ENCODE results near the gene SYCP2L. TPM values are rescaled to one million over a fixed set of nuclear protein-coding genes. Genes with fewer than 3 reads are reported as not detected.
"Not testable (repeated sequence)": the region's sequence is repeated elsewhere in the genome, so short reads cannot be mapped to it uniquely, and the experiment has no call there.

SYCP2L gene
- total RNA-seq, 1 donor from 2014 or later, result 0.26 TPM

- no peak for TF ChIP-seq CTCF (IDR thresholded peaks at IDR 0.05; ENCODE audit: insufficient read depth, low read length, severe bottlenecking)
- no peak overlapping the region for H3K4me3 ChIP-seq (ENCODE audit: low read depth, low read length)
- no peaks in the 10 kb centered on the region for H3K36me3 ChIP-seq (ENCODE audit: control insufficient read depth, insufficient read depth, low read length)
- no peak for DNase-seq (ENCODE audit: low read depth)
- FAIRE-seq, result no peak
- peaks cover 32% of the 10 kb centered on the region for H3K27me3 ChIP-seq (ENCODE audit: control insufficient read depth, insufficient read depth, low read length)
Observed at GRCh38 chr6:10882657-10883171, 4.1 kb upstream of the SYCP2L start.

DNA sequence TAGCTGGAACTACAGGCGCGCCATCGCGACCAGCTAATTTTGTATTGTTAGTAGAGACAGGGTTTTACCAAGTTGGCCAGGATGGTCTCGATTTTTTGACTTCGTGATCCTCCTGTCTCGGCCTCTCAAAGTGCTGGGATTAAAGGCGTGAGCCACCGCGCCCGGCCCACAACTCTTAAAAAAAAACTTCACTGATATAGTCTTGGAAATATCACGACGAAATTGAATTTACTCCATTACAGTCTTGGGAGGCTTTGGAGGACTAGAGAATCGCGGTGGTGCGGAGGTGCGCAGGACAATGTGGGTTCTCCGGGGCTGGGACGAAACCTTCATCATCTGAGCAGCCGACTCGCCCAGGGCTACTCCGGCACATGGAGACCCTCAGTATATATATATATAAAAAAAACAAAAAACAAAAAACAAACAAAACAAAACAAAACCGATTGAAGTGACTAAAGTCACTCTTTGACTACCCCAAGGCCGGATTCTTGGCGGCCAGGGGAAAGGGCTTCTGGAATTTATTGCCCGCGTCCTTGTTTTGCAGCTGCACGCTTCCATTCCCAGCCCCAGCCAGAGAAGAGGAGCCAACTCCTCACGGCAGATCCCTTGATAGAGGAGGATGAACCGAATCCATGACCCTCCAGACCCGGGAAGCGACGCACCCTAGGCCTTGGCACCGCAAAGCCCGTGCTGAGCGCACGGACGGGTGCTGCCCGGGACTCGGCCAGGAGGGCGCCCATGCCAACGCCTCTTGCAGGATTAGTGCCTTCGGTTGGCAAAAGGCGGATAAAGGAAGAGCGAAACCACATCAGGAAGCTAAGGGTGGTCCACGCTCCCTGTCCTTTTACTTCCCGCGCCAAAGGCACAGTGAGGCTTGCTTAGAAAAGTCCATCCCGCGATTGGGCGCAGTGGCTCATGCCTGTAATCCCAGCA is 3.3 kb upstream of the SYCP2L start:
- Histone ChIP-seq H3K27me3 (ENCODE audit: control insufficient read depth, insufficient read depth, low read length) (peaks cover 32% of the 10 kb centered on the region), H3K4me3 (ENCODE audit: low read depth, low read length) (no peak overlapping the region)
- no peak for FAIRE-seq

DNA sequence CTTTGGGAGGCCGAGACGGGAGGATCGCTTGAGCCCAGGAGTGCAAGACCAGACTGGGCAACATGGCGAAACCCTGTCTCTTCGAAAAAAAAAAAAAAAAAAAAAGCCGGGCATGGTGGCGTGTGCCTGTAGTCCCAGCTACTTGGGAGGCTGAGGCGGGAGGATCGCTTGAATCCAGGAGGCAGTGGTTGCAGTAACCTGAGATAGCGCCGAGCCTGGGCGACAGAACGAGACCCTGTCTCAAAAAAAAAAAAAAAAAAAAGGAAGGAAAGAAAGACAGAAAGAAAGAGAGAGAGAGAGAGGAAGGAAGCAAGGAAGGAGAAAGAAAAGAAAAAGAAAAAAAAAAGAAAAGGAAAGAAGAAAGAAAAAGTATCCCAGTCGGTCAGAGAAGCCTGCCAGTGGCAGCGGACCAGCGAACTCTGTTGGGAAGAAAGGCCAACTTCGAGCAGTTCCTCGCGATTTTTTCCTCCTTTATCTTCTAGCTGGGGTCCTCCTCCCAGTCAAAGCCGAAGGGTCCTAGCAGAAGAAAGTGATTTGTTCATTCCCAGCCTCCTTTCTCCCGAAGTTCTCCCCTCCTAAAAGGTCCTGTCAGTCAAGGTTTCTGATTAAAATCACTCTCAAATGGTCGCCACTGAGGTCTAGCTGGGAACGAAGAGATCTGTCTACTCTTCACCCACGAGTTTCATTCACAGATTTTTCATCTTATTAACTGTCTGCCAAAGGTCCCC is 2.4 kb upstream of the SYCP2L start:
- FAIRE-seq (no peak), DNase-seq (ENCODE audit: low read depth) (no peak)
- no peaks in the 10 kb centered on the region for H3K36me3 ChIP-seq (ENCODE audit: control insufficient read depth, insufficient read depth, low read length)
- no peak overlapping the region for H3K4me3 ChIP-seq (ENCODE audit: low read depth, low read length)
- no peak for TF ChIP-seq CTCF (IDR thresholded peaks at IDR 0.05; ENCODE audit: insufficient read depth, low read length, severe bottlenecking)
- H3K27me3 ChIP-seq (ENCODE audit: control insufficient read depth, insufficient read depth, low read length), result peaks cover 30% of the 10 kb centered on the region

More for the DNA sequence above, 3.3 kb upstream of the SYCP2L start:
- no peak for DNase-seq (ENCODE audit: low read depth)
- no peak for TF ChIP-seq CTCF (IDR thresholded peaks at IDR 0.05; ENCODE audit: insufficient read depth, low read length, severe bottlenecking)
- no peaks in the 10 kb centered on the region for H3K36me3 ChIP-seq (ENCODE audit: control insufficient read depth, insufficient read depth, low read length)

GRCh38 chr6:10886365-10886690 is 524 bp upstream of the SYCP2L start:
- not testable (repeated sequence) for DNase-seq (ENCODE audit: low read depth); H3K4me3 ChIP-seq (ENCODE audit: low read depth, low read length); FAIRE-seq; H3K36me3 ChIP-seq (ENCODE audit: control insufficient read depth, insufficient read depth, low read length)
- H3K27me3 ChIP-seq (ENCODE audit: control insufficient read depth, insufficient read depth, low read length), result peaks cover 26% of the 10 kb centered on the region

- peaks cover 3% of the 10 kb centered on the region for H3K27me3 ChIP-seq (ENCODE audit: control insufficient read depth, insufficient read depth, low read length)
- FAIRE-seq (no peak), DNase-seq (ENCODE audit: low read depth) (no peak)
- H3K4me3 ChIP-seq (ENCODE audit: low read depth, low read length), result no peak overlapping the region
- no peaks in the 10 kb centered on the region for H3K36me3 ChIP-seq (ENCODE audit: control insufficient read depth, insufficient read depth, low read length)
- TF ChIP-seq CTCF (IDR thresholded peaks at IDR 0.05; ENCODE audit: insufficient read depth, low read length, severe bottlenecking), result no peak
Observed at GRCh38 chr6:10890151-10890550, 3.3 kb downstream of the SYCP2L start.

- no peak for TF ChIP-seq CTCF (IDR thresholded peaks at IDR 0.05; ENCODE audit: insufficient read depth, low read length, severe bottlenecking)
- no peaks in the 10 kb centered on the region for H3K36me3 ChIP-seq (ENCODE audit: control insufficient read depth, insufficient read depth, low read length)
- H3K4me3 ChIP-seq (ENCODE audit: low read depth, low read length), result no peak overlapping the region
- DNase-seq (ENCODE audit: low read depth), result no peak
- H3K27me3 ChIP-seq (ENCODE audit: control insufficient read depth, insufficient read depth, low read length), result no peaks in the 10 kb centered on the region
- FAIRE-seq, result no peak
Observed at GRCh38 chr6:10891960-10892359, 5.1 kb downstream of the SYCP2L start.

All from bronchial epithelial cell (primary cell).